Peyer's patch (tissue), 4 donors: ENCODE data around the gene SLC29A1.
"Not testable (repeated sequence)": the region's sequence is repeated elsewhere in the genome, so short reads cannot be mapped to it uniquely, and the experiment has no call there.

Source experiments
- POLR2A ChIP-seq, 2 donors: fragments of 450-650 bp; IDR thresholded peaks; one replicate each; pipeline ENCODE4 v1.5.1; 2017; ENCODE audit warnings: antibody characterized with exemption in 2 of 2, mild to moderate bottlenecking in 2 of 2, moderate library complexity in 2 of 2
- TF ChIP-seq, protein P1 (sequence below), 6 experiments: fragments of 450-650 bp in 4 of 6; fragments of 200-600 bp in 2 of 6; sonication (generic) in 1 of 6; IDR thresholded peaks; one replicate each; pipeline ENCODE4 v1.5.1; 2017 to 2019; ENCODE audit warnings: antibody characterized with exemption in 6 of 6, mild to moderate bottlenecking in 3 of 6, moderate library complexity in 1 of 6

DNA sequence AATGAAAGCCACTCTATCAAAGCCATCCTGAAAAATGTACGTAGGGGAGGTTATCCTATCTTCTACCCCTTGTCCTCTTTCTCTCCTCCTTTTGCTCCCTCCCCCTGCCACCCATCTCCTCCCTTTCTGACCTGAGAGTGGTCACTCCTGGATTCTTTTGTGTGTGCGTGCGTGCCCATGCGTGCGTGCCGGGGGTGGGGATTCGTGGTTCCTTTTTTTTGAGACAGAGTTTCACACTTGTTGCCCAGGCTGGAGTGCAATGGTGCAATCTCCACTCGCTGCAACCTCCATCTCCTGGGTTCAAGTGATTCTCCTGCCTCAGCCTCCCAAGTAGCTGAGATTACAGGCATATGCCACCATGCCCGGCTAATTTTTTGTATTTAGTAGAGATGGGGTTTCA is 8.0 kb downstream of the SLC29A1 start:
- TF ChIP-seq, protein P1, sequence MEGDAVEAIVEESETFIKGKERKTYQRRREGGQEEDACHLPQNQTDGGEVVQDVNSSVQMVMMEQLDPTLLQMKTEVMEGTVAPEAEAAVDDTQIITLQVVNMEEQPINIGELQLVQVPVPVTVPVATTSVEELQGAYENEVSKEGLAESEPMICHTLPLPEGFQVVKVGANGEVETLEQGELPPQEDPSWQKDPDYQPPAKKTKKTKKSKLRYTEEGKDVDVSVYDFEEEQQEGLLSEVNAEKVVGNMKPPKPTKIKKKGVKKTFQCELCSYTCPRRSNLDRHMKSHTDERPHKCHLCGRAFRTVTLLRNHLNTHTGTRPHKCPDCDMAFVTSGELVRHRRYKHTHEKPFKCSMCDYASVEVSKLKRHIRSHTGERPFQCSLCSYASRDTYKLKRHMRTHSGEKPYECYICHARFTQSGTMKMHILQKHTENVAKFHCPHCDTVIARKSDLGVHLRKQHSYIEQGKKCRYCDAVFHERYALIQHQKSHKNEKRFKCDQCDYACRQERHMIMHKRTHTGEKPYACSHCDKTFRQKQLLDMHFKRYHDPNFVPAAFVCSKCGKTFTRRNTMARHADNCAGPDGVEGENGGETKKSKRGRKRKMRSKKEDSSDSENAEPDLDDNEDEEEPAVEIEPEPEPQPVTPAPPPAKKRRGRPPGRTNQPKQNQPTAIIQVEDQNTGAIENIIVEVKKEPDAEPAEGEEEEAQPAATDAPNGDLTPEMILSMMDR (IDR thresholded peaks at IDR 0.05), result not testable (repeated sequence)
- not testable (repeated sequence) for TF ChIP-seq POLR2A (IDR thresholded peaks at IDR 0.05)
